Progenitor cell of endocrine pancreas (in vitro differentiated cells): Measurements from ENCODE around the gene FBXO7. TPM values are rescaled to one million over a fixed set of nuclear protein-coding genes. Genes with fewer than 3 reads are reported as not detected.

ENCODE experiments used
- DNase-seq: peaks from one replicate; pipeline ENCODE4 v3.0.0; 2021; ENCODE audit warnings: low spot score; ENCODE audit not compliant: unreplicated experiment
- H3K27ac Mint-ChIP-seq: 2 replicates; pipeline ENCODE4 v1.8.0; 2021; ENCODE audit warnings: mild to moderate bottlenecking, moderate library complexity, mixed read lengths
- H3K27me3 Mint-ChIP-seq: 2 replicates; pipeline ENCODE4 v1.8.0; 2021; ENCODE audit warnings: mixed read lengths
- H3K36me3 Mint-ChIP-seq: 2 replicates; pipeline ENCODE4 v1.8.0; 2022; ENCODE audit warnings: mixed read lengths; ENCODE audit not compliant: insufficient read depth
- H3K4me1 Mint-ChIP-seq: 2 replicates; pipeline ENCODE4 v1.8.0; 2021; ENCODE audit warnings: low read depth, mixed read lengths
- H3K4me3 Mint-ChIP-seq: 2 replicates; pipeline ENCODE4 v1.8.0; 2021; ENCODE audit warnings: low read depth, mild to moderate bottlenecking, moderate library complexity, mixed read lengths
- H3K9me3 Mint-ChIP-seq: 2 replicates; pipeline ENCODE4 v1.8.0; 2021; ENCODE audit warnings: low read depth, mixed read lengths
- CTCF ChIP-seq: fragments of 200-600 bp; sonication (generic); IDR thresholded peaks from one replicate; pipeline ENCODE4 v1.5.0; 2021; ENCODE audit warnings: antibody characterized with exemption, mild to moderate bottlenecking; ENCODE audit not compliant: unreplicated experiment
- total RNA-seq: library from RNA; stranded (reverse); gene quantifications from 2 replicates; pipeline ENCODE4 v1.2.1, GENCODE V29; 2021

The FBXO7 gene
- total RNA-seq, 1 donor from 2014 or later: 86.4 TPM

- Mint-ChIP-seq H3K36me3 (peaks cover 40% of the 10 kb centered on the region), H3K27ac (no peak overlapping the region), H3K27me3 (no peaks in the 10 kb centered on the region), H3K4me1 (peaks cover 10% of the 10 kb centered on the region), H3K4me3 (no peak overlapping the region), H3K9me3 (no peaks in the 10 kb centered on the region)
- no peak for DNase-seq
- no peak for TF ChIP-seq CTCF
Measured at GRCh38 chr22:32489377-32489776, 14.8 kb downstream of the FBXO7 start.

GRCh38 chr22:32490279-32490678, 15.7 kb downstream of the FBXO7 start:
- no peak for TF ChIP-seq CTCF
- Mint-ChIP-seq H3K9me3 (no peaks in the 10 kb centered on the region), H3K4me3 (no peak overlapping the region), H3K4me1 (peaks cover 10% of the 10 kb centered on the region), H3K27ac (peak overlapping the region; percentile 24), H3K36me3 (peaks cover 45% of the 10 kb centered on the region), H3K27me3 (no peaks in the 10 kb centered on the region)
- no peak for DNase-seq

GRCh38 chr22:32492111-32492510, 17.5 kb downstream of the FBXO7 start:
- DNase-seq: no peak
- no peak for TF ChIP-seq CTCF
- H3K9me3 Mint-ChIP-seq: no peaks in the 10 kb centered on the region
- no peak overlapping the region for H3K27ac Mint-ChIP-seq
- no peaks in the 10 kb centered on the region for H3K27me3 Mint-ChIP-seq
- H3K36me3 Mint-ChIP-seq: peaks cover 52% of the 10 kb centered on the region
- H3K4me3 Mint-ChIP-seq: no peak overlapping the region
- H3K4me1 Mint-ChIP-seq: peaks cover 10% of the 10 kb centered on the region

GRCh38 chr22:32493551-32493950, 18.9 kb downstream of the FBXO7 start:
- Mint-ChIP-seq H3K9me3 (no peaks in the 10 kb centered on the region), H3K27me3 (no peaks in the 10 kb centered on the region), H3K36me3 (peaks cover 55% of the 10 kb centered on the region), H3K27ac (no peak overlapping the region), H3K4me1 (peaks cover 8% of the 10 kb centered on the region), H3K4me3 (no peak overlapping the region)
- DNase-seq: no peak
- no peak for TF ChIP-seq CTCF

- TF ChIP-seq CTCF: no peak
- Mint-ChIP-seq H3K27ac (no peak overlapping the region), H3K27me3 (no peaks in the 10 kb centered on the region), H3K36me3 (peaks cover 55% of the 10 kb centered on the region), H3K4me3 (no peak overlapping the region), H3K4me1 (peaks cover 4% of the 10 kb centered on the region), H3K9me3 (no peaks in the 10 kb centered on the region)
- no peak for DNase-seq
Measured at GRCh38 chr22:32494971-32495370, 20.4 kb downstream of the FBXO7 start.
